Testis (tissue), 2 donors: Measurements from ENCODE around the gene TBC1D24.

Experiments used
- POLR2A ChIP-seq: fragments of 450-650 bp; IDR thresholded peaks from one replicate; pipeline ENCODE4 v1.6.1; 2017; ENCODE audit warnings: antibody characterized with exemption, mild to moderate bottlenecking, moderate library complexity
- TF ChIP-seq, protein P1 (sequence below), 3 experiments: fragments of 450-650 bp in 2 of 3; fragments of 200-600 bp in 1 of 3; sonication (generic) in 1 of 3; IDR thresholded peaks; one replicate each; pipeline ENCODE4 v1.5.1; 2016 to 2019; ENCODE audit warnings: antibody characterized with exemption in 3 of 3, mild to moderate bottlenecking in 2 of 3, moderate library complexity in 1 of 3

DNA sequence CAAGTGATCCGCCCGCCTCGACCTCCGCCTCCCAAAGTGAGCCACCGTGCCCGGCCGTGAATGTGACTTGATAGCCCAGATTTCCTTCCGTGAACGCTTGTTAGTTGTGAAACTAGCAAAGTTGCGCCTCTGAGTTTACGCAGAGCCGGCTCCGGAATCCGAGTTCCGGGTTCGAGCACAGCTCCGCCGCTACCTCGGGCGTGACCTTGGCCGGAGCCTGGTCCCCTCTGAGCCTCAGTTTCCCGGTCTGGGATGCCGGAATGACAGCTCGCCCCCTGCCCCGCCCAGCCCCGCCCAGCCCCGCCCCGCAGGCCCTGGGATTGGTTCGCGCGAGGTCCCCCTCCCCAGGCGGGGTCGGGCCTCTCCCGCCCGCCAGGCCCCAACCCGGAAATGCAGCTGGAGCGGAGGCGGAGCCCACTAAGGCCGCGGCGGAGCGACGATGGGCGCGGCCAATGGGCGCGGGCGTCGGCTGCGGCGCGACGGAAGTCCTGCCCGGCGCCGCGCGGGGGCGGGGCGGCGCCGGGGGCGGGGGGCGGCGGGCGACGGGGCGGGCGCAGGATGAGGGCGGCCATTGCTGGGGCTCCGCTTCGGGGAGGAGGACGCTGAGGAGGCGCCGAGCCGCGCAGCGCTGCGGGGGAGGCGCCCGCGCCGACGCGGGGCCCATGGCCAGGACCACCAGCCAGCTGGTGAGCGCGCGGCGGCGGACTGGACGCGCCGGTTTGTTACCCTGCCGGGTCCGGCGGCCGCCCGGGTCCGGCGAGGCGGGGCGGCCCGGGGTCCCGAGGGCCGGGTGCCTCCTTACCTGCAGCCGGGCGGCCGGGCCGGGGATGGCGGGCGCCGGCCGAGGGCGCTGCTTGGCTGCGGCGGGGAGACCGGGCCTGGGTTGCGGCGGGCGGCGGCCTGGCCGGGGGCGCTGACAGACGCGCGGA lies 62.8 kb downstream of the TBC1D24 start, which contains the start of gene PDPK1:
- TF ChIP-seq, protein P1, sequence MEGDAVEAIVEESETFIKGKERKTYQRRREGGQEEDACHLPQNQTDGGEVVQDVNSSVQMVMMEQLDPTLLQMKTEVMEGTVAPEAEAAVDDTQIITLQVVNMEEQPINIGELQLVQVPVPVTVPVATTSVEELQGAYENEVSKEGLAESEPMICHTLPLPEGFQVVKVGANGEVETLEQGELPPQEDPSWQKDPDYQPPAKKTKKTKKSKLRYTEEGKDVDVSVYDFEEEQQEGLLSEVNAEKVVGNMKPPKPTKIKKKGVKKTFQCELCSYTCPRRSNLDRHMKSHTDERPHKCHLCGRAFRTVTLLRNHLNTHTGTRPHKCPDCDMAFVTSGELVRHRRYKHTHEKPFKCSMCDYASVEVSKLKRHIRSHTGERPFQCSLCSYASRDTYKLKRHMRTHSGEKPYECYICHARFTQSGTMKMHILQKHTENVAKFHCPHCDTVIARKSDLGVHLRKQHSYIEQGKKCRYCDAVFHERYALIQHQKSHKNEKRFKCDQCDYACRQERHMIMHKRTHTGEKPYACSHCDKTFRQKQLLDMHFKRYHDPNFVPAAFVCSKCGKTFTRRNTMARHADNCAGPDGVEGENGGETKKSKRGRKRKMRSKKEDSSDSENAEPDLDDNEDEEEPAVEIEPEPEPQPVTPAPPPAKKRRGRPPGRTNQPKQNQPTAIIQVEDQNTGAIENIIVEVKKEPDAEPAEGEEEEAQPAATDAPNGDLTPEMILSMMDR (IDR thresholded peaks at IDR 0.05): no peak
- no peak for TF ChIP-seq POLR2A
